Measurements from ENCODE around the gene RUNX1.

RUNX1 gene

GRCh38 chr21:34923626-34924025, 125.5 kb downstream of the RUNX1 start:
- no peak for DNase-seq (ENCODE audit: low read depth)

GRCh38 chr21:34923202-34923601, 125.9 kb downstream of the RUNX1 start:
- no peak for DNase-seq (ENCODE audit: low read depth)

- no peak for DNase-seq (ENCODE audit: low read depth)
Observed at GRCh38 chr21:34922479-34922878, 126.6 kb downstream of the RUNX1 start.

GRCh38 chr21:34921151-34921550, 128.0 kb downstream of the RUNX1 start:
- DNase-seq (ENCODE audit: low read depth) = no peak

- no peak for DNase-seq (ENCODE audit: low read depth)
Observed at GRCh38 chr21:34919406-34919805, 129.7 kb downstream of the RUNX1 start.

- no peak for DNase-seq (ENCODE audit: low read depth)
Observed at GRCh38 chr21:34916446-34916845, 132.7 kb downstream of the RUNX1 start.

- no peak for DNase-seq (ENCODE audit: low read depth)
Observed at GRCh38 chr21:34915364-34915841, 133.7 kb downstream of the RUNX1 start.

- no peak for DNase-seq (ENCODE audit: low read depth)
Observed at GRCh38 chr21:34914239-34914638, 134.9 kb downstream of the RUNX1 start.

- no peak for DNase-seq (ENCODE audit: low read depth)
Observed at GRCh38 chr21:34913811-34914210, 135.3 kb downstream of the RUNX1 start.

GRCh38 chr21:34912022-34912945, 136.8 kb downstream of the RUNX1 start:
- DNase-seq (ENCODE audit: low read depth) = no peak

GRCh38 chr21:34911360-34911759, 137.7 kb downstream of the RUNX1 start:
- DNase-seq (ENCODE audit: low read depth) = no peak

GRCh38 chr21:34910396-34910795, 138.7 kb downstream of the RUNX1 start:
- no peak for DNase-seq (ENCODE audit: low read depth)

- no peak for DNase-seq (ENCODE audit: low read depth)
Observed at GRCh38 chr21:34909492-34910292, 139.4 kb downstream of the RUNX1 start.

- no peak for DNase-seq (ENCODE audit: low read depth)
Observed at GRCh38 chr21:34908419-34909055, 140.6 kb downstream of the RUNX1 start.

GRCh38 chr21:34907461-34908418, 141.4 kb downstream of the RUNX1 start:
- DNase-seq (ENCODE audit: low read depth) = no peak

- DNase-seq (ENCODE audit: low read depth) = no peak
Observed at GRCh38 chr21:34906401-34906800, 142.7 kb downstream of the RUNX1 start.

GRCh38 chr21:34905218-34905537, 143.9 kb downstream of the RUNX1 start:
- no peak for DNase-seq (ENCODE audit: low read depth)

GRCh38 chr21:34904526-34905217, 144.4 kb downstream of the RUNX1 start:
- no peak for DNase-seq (ENCODE audit: low read depth)

GRCh38 chr21:34900376-34900775, 148.7 kb downstream of the RUNX1 start:
- no peak for DNase-seq (ENCODE audit: low read depth)

- DNase-seq (ENCODE audit: low read depth) = no peak
Observed at GRCh38 chr21:34899760-34900159, 149.3 kb downstream of the RUNX1 start.

GRCh38 chr21:34899302-34899701, 149.8 kb downstream of the RUNX1 start:
- no peak for DNase-seq (ENCODE audit: low read depth)

Measured in activated T-cell treated with anti-CD3 and anti-CD28 coated beads for 1 hour (primary cell).